HG03575 (cell line): ENCODE results near the gene GNAS.

Source experiments
- ATAC-seq: cut with Tn5 transposase; IDR thresholded peaks from one replicate; pipeline ENCODE4 v1.9.1; 2021; ENCODE audit not compliant: unreplicated experiment, insufficient number of reproducible peaks, low FRiP score; ENCODE audit errors: extremely low read depth

The GNAS gene

DNA sequence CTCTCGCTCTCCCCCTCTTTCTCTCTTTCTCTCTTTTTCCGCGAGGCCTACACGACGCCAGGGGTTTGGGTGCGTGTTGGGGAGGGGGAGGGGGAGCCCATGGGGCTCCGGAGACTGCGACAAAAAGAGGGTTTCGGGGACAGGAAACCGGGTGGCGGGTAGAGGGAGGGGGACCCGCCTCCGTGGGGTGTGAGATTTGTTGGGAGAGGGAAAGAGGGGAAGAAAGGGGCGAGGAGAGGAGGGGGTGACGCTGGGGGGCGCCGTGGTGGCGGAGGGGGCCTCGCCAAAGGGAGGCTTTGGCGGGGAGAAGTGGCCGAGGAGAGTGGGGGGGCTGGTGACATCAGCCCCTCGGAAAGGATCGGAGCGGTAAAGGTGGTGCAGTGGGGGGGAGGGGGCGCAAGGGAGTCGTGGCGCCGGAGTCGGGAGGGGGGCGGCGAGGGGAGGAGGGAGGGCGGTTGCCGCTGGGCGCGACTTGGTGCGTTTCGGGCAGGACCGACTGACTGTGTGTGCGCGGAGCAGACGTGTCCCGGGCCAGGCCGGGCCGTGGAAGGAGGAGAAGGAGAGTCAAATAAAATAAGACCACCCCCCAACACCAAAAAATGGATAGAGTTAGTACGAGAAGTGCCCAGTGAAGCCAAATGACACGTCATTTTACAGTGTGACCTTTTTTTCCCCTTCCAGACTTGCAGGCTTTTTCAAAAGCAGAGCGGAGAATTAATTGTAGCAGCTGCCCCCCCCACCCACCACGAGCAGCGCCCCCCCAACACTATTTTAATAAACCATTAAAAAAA is 39.8 kb downstream of the GNAS start:
- ATAC-seq, result no peak

DNA sequence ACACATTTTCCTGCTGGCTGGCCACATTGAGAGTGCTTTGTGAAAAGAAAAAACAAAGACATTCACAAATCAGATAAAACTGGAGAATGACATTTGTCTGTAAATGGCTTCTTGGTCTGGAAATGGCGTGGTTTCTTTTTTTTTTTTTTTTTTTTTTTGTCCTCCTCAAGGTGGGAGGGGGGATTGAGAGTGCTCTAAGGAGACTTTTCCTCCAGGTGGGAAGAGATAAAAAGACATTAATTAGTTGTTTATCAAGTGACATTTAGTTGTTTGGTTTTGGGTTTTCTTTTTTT is 40.4 kb downstream of the GNAS start:
- ATAC-seq, result no peak

- no peak for ATAC-seq
Observed at GRCh38 chr20:58893355-58894120, 41.0 kb downstream of the GNAS start.

- no peak for ATAC-seq
Observed at GRCh38 chr20:58894652-58895447, 42.3 kb downstream of the GNAS start.

GRCh38 chr20:58895448-58896180 is 43.1 kb downstream of the GNAS start:
- no peak for ATAC-seq

GRCh38 chr20:58896820-58897219 is 44.3 kb downstream of the GNAS start:
- ATAC-seq, result no peak

DNA sequence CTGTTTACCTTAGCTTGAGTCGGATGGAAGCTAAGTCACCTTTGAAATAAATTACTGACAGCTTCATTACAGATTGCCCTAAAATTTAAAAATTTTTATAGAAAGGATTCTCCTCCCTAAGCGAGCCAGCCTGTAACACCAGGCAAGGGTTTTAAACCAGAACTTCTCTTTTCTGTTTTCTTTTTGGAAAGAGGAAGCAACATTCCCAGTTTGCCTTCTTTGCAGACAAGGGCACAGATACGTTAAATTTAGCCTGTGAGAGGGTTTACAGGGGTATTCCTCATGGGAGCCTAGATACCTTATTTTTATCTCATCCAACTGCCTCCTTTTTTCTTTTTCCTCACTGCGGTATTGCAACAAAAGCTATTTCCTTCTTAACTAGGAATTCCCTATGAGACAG is 45.0 kb downstream of the GNAS start:
- ATAC-seq, result no peak

DNA sequence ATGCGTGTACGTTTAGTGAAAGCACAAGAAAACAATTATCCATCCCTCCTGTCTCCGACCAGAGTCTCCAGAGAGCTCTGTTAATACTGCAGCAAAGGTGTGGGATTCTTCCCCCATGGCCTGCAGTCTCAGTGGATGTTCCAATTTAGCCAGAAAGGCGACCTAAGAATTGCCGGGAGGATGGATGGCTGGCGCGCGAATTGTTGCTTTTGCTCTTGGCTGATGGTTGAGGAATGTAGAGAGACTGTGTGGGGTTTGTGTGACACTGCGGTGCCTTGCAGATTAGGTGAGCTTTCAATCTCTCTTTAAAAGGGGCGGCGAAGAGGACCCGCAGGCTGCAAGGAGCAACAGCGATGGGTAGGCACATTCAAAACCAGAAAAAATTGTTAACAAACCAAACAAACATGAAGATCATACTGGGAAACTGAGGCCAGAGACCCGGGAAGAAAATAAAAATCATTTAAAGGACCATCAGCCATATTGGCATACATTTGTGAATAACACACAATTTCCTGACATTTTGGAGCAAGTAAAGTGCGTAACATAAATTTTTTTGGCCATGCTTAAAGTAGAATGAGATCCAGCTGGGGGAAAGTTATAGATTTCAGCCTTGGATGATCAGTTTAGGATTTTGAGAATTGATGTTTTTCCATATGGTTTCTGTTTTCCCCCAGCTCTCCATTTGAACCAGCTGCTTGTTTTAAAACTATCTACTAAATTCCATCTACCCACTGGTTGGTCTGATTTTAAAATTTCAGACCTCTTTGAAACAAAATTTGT is 46.3 kb downstream of the GNAS start:
- no peak for ATAC-seq

DNA sequence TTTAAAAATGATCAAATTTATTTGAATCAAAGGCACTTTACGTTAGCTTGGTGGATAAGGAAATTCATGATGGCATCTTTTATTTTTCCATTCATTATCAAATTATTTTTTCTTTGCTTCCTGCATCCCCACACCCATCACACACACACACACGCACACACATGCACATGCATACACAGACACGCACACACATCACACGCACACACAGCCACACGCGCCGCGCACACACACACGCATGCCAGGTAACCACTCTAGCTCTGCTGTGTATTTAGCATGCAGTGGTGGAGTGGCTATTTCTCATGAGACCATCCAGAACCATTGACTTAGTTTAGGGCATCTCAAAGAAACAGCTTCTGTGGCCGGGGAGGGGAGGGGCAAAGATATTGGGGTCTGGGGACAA is 47.0 kb downstream of the GNAS start:
- no peak for ATAC-seq

DNA sequence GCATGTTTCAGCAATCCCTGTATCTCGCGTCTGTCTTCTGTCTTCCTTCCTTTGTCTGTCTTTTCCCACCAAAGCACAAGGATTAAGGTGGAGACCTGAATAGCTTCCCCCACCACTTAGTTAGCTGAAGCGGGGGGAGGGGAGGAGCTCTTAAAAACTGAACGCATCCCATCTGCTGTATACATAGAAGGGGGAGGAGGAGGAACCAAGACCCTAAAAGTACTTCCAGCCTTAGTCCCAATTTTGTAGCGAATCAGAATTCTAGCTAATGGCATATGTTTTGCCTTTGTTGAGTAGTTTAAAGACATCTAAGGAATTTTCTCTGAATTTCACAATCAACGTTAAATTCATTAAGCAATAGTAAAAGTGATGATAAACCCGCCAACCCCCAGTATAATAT is 47.9 kb downstream of the GNAS start:
- no peak for ATAC-seq

GRCh38 chr20:58901488-58902402 is 49.2 kb downstream of the GNAS start:
- no peak for ATAC-seq

GRCh38 chr20:58903614-58904013 is 51.1 kb downstream of the GNAS start:
- ATAC-seq, result no peak

GRCh38 chr20:58905236-58905635 is 52.7 kb downstream of the GNAS start:
- ATAC-seq, result no peak

DNA sequence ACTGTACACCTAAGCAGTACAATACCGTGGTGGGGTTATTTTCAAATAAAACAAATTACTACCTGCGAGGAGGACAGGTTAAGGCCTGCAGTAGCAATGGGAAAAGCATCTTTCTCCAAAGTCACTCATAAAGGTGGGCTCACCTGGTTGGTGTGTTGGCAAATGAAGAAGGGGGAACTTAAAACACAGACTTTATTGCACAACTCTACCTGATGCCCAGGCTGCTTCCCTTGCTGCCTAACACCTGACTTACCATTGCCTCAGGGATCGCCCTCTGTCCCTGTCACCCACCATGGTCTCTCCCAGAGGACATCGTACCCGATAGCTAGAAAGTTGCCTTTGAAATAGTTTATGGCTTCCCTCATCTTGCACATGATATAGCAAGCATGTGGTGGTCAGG is 53.6 kb downstream of the GNAS start:
- no peak for ATAC-seq

DNA sequence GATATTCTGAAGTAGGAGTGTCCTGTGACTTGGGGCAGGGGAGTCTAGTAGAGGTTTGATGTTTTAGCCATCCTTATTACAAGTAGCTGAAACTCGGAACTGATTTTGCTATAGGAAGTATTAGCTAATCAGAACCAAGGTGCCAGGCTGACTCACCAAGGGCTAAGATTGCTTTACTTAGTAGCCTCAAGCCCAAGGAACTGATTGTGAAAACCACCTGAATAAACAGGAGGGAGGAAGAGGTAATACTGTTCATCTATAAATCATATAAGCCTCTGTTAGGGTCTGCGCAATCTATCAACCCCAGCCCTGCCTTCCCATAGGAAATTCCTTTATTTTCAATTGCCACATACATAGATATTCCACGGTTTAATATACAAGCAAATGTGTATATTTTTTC is 54.4 kb downstream of the GNAS start:
- no peak for ATAC-seq

- peak; percentile 70 for ATAC-seq
Observed at GRCh38 chr20:58907320-58908137, 55.0 kb downstream of the GNAS start.

DNA sequence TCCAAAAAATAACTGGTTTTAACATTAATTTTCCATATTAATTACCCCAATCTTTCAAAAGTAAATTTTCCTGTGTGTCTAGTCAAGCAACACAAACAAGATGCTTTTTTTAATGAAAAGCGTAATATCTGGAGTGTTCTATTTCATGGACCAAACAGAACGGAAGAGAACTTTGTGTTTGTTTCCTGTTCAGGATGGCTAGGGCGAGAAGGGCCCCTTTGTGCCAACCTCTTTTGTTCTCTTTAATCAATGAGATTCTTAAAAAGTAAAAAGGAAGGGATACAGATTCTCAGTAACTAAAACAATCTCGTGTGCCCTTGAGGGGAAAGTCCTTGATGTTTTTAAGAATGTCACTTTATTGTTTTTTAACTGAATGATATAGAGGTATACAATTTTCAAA is 55.7 kb downstream of the GNAS start:
- no peak for ATAC-seq
